IPS DF 4.7 (cell line): ENCODE data around the gene DCAF12.
"Not testable (repeated sequence)": the region's sequence is repeated elsewhere in the genome, so short reads cannot be mapped to it uniquely, and the experiment has no call there.

Experiments used
- DNase-seq: peaks from one replicate; pipeline ENCODE4 v3.0.0-alpha.2; 2013; ENCODE audit warnings: low spot score; ENCODE audit errors: extremely low read depth

Gene DCAF12

DNA sequence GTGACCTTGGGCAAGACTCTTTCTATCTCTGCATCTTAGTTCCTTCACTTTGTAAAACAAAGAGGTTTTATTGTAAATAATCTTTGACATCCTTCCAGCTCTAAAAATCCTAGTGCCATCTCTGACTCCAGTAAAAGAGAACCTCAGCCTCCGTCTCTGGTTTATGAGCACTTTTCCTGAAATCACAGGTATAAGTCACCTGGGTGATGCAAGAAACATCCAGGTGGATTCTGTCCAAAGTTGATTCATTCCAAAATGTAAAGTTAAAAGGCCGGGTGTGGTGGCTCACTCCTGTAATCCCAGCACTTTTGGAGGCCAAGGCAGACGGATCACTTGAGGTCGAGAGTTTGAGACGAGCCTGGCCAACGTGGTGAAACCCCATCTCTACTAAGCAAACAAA is 56.7 kb downstream of the DCAF12 start:
- DNase-seq: no peak

DNA sequence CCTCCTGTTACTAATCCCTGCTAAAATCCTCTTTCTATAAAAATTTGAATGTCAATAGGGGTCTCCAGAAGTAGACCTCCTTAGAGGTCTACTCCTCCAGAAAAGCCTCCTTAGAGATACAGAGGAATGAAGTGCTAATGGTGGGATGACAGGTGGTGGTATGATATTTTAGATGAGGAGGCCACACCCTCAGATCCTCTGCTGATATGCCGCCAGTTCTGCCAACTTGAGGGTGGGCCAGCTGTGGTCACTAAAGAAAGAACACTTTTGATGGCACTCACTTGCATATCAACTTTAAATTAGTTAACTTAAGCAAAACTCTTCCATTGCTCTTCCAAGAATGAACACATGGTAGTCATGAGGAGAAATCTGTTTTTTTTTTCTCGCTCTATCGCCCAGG is 61.0 kb downstream of the DCAF12 start:
- no peak for DNase-seq

DNA sequence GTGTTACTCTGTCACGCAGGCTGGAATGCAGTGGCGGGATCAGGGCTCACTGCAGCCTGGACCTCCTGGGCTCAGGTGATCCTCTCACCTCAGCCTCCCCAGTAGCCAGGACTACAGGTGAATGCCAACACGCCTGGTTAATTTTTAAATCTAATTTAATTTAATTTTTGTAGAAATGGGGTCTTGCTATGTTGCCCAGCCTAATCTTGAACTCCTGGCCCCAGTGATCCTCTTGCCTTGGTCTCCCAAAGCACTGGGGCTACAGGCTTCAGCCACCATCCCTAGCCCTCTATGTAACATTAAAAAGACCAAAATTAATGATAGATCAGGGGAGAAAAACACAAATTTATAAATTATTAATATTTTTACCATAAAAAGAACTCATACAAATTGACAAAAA is 66.5 kb downstream of the DCAF12 start:
- DNase-seq: no peak

DNA sequence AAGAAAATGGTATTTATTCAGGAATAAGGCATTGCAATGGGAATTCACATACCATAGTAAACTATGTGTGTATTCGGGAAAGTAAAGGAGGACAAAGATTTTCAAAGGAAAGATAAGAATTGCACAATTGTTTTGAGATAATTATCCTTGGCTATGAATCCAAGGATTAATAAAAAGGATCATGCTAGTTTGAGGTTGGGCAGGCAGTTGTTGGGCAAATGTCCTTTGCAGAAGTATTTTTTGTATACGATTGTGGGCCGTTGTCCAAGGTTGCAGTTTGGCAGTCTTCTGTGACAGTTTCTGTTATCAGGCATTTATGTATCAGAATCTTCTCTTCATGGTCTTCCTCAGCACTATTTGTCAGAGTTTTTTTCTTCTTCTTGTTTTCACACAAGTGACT is 67.2 kb downstream of the DCAF12 start:
- no peak for DNase-seq

DNA sequence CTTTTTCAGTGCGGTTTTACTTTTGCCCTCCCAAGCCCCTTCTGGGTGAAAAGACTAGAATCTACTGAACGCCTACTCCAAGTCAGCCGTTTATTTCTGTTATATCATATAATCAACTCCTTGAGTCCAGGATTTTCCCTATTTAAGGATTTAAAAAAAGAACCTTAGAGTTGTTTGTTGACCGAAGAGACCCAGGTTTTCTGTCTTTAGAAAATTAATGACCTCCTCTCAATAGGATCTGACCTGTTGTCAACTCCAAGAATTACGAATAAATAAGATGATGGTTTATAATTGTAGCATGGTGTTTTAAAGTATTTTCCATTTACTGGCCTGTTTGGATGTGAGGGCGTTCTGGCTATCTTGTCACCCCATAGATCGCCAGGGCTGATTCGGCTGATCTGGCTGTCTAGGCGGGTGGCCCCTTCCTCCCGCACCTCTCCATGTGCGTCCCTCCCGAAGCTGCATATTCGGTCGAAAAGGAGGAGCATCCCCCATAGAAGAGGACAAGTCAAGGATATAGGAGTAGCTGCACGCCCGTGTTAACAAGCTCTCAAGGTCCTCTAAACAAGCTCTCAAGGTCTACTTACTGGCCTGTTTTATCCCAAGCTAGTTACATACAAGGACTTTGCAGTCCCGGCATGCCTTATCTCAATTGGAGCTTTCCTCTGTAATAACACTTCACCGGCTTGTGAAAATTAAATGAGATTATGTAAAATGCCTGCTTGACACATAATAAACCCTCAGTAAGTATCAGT is 76.7 kb downstream of the DCAF12 start:
- DNase-seq: no peak

DNA sequence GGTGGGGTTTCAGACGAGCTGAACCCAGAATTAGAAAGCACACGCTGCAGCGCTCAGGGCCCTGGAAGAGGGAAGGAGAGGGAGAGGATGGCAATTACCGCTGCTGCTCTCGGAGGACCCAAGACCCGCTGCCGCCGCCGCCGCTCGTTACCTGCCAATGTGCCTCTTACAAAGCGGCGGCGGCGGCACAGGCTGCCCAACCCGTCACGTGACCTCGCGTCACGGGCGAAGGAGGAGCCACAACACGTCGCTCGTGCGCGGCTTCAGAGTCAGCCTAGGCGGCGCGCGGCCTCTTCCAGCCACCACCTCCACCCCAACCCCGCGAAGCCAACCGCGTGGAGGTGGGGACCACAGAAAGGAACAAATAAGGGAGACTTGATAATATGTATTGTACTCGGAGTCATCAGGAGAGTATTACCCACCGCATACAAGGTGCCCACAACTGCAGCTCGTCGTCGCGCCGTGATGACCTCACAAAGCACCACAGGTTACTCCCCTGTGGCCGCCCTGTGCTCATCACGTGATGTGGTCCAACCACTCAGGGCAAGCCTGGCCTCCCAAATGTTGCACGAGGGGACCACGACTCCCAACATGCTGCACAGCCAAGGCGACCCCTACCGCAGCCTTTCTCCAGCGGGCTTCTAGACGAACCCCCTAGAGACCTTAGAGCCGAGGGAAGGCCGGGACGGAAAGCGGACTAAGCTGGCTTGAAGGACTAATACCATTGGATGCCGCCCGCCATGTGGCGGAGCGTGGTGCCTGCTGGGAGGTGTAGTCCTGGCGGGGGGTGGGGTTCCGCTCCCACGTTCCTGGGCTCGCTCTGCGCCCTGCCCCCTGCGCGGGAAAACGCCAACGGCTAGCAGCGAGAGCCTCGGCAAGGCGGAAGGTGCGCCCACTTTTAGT is 77.5 kb downstream of the DCAF12 start, which contains the start of gene UBAP2:
Gene UBAP2, minus strand, starts transcription at position 161 of the 903 bp plus-strand sequence. CDS start 31,739 bp downstream, outside the sequence.
- DNase-seq: peak; percentile 90

DNA sequence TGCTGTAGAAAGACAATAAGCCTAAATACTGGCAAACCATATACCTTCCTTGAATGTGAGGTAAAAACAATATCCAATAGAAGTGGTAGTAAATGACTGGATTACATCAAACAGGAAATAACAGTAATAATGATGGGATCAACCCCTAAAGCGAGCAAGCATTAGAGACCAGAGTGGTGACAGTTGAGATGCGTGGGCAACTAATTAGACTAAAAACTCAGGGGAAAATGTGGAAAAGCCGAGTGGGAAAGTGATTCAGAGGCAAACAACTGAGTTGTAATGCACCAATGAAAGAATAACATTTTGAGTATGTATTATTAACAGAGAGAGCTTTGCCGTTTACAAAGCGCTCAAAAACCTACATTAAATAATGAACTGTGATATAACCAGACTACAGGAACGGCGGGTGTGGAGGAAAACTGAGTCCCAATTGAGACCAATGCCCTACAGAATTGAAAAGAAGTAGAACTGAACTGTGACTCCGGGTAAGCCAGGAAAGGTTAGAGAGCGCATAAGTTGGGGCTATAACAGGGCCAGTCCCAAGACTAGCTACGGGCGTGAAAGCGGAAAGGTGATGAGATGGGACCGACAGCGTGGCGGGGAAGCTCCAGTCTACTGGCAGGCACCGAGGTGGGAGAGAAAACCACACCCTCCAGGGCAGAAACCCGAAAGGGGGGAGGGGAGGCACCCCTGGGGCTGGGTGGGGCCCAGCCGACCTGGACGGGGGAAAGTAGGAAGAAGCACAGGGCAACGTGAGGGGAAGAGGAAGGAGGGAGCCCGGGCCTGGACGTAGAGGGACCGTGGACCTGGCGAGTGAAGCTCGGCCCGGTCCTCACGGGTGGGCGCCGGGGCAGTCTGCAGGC is 78.4 kb downstream of the DCAF12 start:
- DNase-seq: no peak

DNA sequence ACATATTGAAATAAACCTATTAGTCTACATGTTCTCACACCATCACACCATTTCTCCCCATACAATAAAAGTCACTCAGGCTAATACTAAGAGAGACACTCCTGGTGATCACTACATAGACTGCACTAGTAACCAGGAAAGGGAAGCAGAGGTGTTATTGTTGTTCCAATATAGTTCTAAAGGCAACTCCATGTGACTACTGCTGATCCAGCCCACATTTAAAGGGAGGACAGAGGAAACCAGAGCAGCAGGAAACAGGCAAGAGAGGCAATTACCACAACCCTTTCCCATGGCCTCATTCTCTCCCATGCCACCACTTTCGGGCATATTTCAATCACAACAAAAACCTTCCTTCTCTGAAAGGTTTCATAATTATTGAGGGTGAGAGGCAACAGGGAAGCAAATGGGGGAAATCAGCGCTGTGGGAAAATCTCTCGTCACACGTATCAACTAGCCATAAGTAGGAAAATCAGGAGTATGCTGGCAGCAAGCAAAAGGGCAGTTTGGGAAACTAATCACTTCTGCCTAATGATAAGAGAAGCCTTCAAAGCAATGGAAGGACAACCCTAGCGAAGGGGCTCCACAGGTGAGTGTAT is 79.6 kb downstream of the DCAF12 start:
- DNase-seq: no peak

DNA sequence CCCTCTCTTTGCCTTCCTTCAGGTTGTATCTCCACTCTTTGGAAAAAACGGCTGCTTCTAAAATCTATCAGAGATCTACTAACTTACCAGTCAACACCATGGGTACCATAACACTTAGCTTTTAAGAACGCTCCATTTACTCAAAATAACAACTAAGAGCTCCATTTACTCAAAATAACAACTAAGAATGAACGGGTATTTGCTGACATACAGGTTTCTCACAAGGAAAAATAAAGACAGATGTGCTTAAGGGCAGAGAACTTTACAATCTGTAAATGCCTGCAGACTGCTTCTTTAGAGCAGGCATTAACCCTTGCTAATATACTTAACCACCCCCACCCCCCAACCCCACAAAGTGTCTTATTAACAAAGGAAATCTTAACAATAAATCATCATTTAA is 80.6 kb downstream of the DCAF12 start:
- no peak for DNase-seq

DNA sequence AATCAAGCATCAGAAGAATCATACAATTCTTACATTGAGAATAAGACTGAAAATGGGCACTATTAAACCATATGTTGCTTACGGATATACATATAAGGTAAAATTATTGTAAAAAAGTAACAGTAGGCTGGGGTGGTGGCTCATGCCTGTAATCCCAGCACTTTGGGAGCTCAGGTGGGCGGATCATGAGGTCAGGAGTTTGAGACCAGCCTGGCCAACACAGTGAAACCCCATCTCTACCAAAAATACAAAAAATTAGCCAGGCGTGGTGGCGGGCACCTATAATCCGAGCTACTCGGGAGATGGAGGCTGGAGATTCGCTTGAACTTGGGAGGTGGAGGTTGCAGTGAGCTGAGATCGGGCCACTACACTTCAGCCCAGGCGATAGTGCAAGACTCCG is 84.4 kb downstream of the DCAF12 start:
- DNase-seq: not testable (repeated sequence)

DNA sequence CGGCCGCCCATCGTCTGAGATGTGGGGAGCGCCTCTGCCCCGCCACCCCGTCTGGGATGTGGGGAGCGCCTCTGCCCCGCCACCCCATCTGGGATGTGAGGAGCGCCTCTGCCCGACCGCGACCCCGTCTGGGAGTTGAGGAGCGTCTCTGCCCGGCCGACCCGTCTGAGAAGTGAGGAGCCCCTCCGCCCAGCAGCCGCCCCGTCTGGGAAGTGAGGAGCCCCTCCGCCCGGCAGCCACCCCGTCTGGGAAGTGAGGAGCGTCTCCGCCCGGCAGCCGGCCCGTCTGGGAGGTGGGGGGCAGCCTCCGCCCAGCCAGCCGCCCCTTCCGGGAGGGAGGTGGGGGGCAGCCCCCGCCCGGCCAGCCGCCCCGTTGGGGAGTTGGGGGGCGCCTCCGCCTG is 87.6 kb downstream of the DCAF12 start:
- DNase-seq: not testable (repeated sequence)

DNA sequence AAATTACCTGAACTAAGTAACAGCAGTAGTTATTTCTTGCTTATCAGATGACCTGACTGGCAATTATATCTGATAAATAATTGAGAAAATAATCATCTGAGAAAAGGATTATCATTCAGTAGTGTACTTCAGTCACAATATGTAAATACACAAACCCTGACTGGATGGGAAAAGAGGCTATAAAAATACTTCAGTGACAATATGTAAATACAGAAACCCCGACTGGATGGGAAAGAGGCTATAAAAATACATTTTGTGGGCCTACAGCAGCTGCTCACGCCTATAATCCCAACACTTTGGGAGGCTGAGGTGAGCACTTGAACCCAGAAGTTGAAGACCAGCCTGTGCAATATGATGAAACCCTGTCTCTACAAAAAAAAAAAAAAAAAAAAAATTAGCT is 88.9 kb downstream of the DCAF12 start:
- no peak for DNase-seq

DNA sequence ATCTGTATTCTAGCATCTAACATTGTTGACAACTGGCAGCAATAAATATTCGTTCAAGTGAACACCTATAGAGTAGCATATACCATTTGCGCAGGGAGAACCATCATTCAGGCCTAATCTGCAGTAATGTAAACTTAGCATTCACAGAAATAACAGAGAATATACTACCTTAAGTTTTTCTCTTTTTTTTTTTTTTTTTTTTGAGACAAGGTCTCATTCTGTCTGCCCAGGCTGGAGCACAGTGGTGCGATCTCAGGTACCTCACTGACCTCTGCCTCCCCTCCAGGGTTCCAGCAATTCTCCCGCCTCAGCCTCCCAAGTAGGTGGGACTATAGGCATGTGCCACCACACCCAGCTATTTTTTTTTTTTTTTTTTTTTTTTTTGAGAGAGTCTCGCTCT is 89.9 kb downstream of the DCAF12 start:
- no peak for DNase-seq
